Endodermal cell (in vitro differentiated cells): ENCODE measurements around the gene FEM1B. TPM values are rescaled to one million over a fixed set of nuclear protein-coding genes. Genes with fewer than 3 reads are reported as not detected.

Experiments used
- DNase-seq: peaks from one replicate; pipeline ENCODE4 v3.0.0-alpha.2; 2017
- H3K27ac ChIP-seq: 2 replicates; pipeline ENCODE4 v1.5.1; 2013; ENCODE audit warnings: mild to moderate bottlenecking, low read depth, low read length, moderate library complexity
- H3K27me3 ChIP-seq: 2 replicates; pipeline ENCODE4 v1.6.1; 2013; ENCODE audit warnings: mild to moderate bottlenecking, low read length, moderate library complexity; ENCODE audit not compliant: insufficient read depth, control insufficient read depth, poor library complexity, severe bottlenecking
- H3K36me3 ChIP-seq: 2 replicates; pipeline ENCODE4 v1.7.0; 2013; ENCODE audit warnings: mild to moderate bottlenecking, low read length, moderate library complexity; ENCODE audit not compliant: control insufficient read depth, insufficient read depth
- H3K4me1 ChIP-seq: one replicate; pipeline ENCODE4 v1.7.0; 2013; ENCODE audit warnings: low read length; ENCODE audit not compliant: control insufficient read depth, insufficient read depth
- H3K4me3 ChIP-seq: 2 replicates; pipeline ENCODE4 v1.5.1; 2013; ENCODE audit warnings: mild to moderate bottlenecking, low read length, moderate library complexity
- H3K9ac ChIP-seq: 2 replicates; pipeline ENCODE4 v1.6.1; 2013; ENCODE audit warnings: mild to moderate bottlenecking, low read length, moderate library complexity; ENCODE audit not compliant: poor library complexity, severe bottlenecking; ENCODE audit errors: extremely low read depth
- H3K9me3 ChIP-seq: 2 replicates; pipeline ENCODE4 v1.6.1; 2013; ENCODE audit warnings: mild to moderate bottlenecking, low read length, moderate library complexity; ENCODE audit not compliant: control insufficient read depth
- H3K27ac Mint-ChIP-seq: 2 replicates; pipeline ENCODE4 v1.8.0; 2020; ENCODE audit warnings: mixed read lengths
- H3K27me3 Mint-ChIP-seq: 2 replicates; pipeline ENCODE4 v1.8.0; 2021; ENCODE audit warnings: mild to moderate bottlenecking, mixed read lengths; ENCODE audit not compliant: insufficient read depth
- H3K36me3 Mint-ChIP-seq: 2 replicates; pipeline ENCODE4 v1.8.0; 2020; ENCODE audit warnings: low read depth, mixed read lengths
- H3K4me1 Mint-ChIP-seq: 2 replicates; pipeline ENCODE4 v1.8.0; 2020; ENCODE audit warnings: mixed read lengths
- H3K4me3 Mint-ChIP-seq: 2 replicates; pipeline ENCODE4 v1.8.0; 2020; ENCODE audit warnings: mild to moderate bottlenecking, moderate library complexity, mixed read lengths
- H3K9me3 Mint-ChIP-seq: 2 replicates; pipeline ENCODE4 v1.8.0; 2020; ENCODE audit warnings: mild to moderate bottlenecking, mixed read lengths
- WGBS, 2 experiments: methylation state at CpG; one replicate each; pipeline versions ENCODE4 v1.1.5 to v1.1.7; 2013; ENCODE audit warnings: missing lambda C conversion rate in 2 of 2, mixed read lengths in 1 of 2; ENCODE audit not compliant: insufficient coverage in 1 of 2, insufficient read length in 1 of 2; 5-methylcytosine and 5-hydroxymethylcytosine counted together
- total RNA-seq, 2 donors: library from RNA; stranded (reverse); fragmentation: NEBNext Ultra II Directional in 1 of 2; extraction: Animal tissue kit (Norgen Biotek cat#: 25700) in 1 of 2; gene quantifications; 2 replicates in 1 of 2; 3 replicates in 1 of 2; pipeline ENCODE4 v1.2.1, GENCODE V29; 2021
- TF ChIP-seq, protein P1 (sequence below): fragments of 200-600 bp; sonication (generic); conservative IDR thresholded peaks from 2 replicates; pipeline ENCODE4 v1.5.0; 2021; ENCODE audit warnings: antibody characterized with exemption, mild to moderate bottlenecking

The FEM1B gene
- total RNA-seq, 2 donors from 2014 or later: 65.4 to 67.9 TPM

DNA sequence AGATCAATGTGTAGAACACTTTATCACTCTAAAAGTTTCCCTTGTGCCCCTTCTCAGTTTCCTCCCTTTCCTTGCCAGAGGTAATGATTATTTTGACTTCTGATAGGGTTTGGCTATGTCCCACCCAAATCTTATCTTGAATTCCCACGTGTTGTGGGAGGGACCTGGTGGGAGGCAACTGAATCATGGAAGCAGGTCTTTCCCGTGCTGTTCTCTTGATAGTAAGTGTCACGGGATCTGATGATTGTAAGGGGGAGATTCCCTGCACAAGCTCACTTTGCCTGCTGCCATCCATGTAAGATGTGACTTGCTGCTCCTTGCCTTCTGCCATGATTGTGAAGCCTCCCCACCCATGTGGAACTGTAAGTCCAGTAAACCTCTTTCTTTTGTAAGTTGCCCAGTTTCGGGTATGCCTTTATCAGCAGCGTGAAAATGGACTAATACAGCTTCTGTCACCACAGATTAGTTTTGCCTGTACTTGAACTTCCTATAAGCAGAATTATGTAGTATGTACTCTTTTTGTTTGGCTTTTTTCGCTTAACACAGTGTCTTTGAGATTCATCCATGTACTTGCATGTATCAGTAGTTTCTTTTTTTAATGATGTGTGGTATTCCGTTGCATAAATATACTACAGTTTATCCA lies 7.2 kb downstream of the FEM1B start:
- H3K27ac Mint-ChIP-seq: no peak overlapping the region
- peaks cover 39% of the 10 kb centered on the region for H3K36me3 ChIP-seq
- H3K4me1 Mint-ChIP-seq: peaks cover 42% of the 10 kb centered on the region
- H3K27me3 ChIP-seq: no peaks in the 10 kb centered on the region
- H3K4me3 Mint-ChIP-seq: no peak overlapping the region
- peak overlapping the region; percentile 10 for H3K4me3 ChIP-seq
- H3K27me3 Mint-ChIP-seq: no peaks in the 10 kb centered on the region
- no peak overlapping the region for H3K9ac ChIP-seq
- H3K27ac ChIP-seq: no peak overlapping the region
- peaks cover 29% of the 10 kb centered on the region for H3K36me3 Mint-ChIP-seq
- peaks cover 15% of the 10 kb centered on the region for H3K9me3 ChIP-seq
- TF ChIP-seq, protein P1, sequence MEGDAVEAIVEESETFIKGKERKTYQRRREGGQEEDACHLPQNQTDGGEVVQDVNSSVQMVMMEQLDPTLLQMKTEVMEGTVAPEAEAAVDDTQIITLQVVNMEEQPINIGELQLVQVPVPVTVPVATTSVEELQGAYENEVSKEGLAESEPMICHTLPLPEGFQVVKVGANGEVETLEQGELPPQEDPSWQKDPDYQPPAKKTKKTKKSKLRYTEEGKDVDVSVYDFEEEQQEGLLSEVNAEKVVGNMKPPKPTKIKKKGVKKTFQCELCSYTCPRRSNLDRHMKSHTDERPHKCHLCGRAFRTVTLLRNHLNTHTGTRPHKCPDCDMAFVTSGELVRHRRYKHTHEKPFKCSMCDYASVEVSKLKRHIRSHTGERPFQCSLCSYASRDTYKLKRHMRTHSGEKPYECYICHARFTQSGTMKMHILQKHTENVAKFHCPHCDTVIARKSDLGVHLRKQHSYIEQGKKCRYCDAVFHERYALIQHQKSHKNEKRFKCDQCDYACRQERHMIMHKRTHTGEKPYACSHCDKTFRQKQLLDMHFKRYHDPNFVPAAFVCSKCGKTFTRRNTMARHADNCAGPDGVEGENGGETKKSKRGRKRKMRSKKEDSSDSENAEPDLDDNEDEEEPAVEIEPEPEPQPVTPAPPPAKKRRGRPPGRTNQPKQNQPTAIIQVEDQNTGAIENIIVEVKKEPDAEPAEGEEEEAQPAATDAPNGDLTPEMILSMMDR: no peak
- WGBS, 2 experiments: 94 to 100% methylated on average over 3 to 6 of the region's 7 CpGs
- peaks cover 7% of the 10 kb centered on the region for H3K9me3 Mint-ChIP-seq
- DNase-seq: no peak
- peaks cover 3% of the 10 kb centered on the region for H3K4me1 ChIP-seq

DNA sequence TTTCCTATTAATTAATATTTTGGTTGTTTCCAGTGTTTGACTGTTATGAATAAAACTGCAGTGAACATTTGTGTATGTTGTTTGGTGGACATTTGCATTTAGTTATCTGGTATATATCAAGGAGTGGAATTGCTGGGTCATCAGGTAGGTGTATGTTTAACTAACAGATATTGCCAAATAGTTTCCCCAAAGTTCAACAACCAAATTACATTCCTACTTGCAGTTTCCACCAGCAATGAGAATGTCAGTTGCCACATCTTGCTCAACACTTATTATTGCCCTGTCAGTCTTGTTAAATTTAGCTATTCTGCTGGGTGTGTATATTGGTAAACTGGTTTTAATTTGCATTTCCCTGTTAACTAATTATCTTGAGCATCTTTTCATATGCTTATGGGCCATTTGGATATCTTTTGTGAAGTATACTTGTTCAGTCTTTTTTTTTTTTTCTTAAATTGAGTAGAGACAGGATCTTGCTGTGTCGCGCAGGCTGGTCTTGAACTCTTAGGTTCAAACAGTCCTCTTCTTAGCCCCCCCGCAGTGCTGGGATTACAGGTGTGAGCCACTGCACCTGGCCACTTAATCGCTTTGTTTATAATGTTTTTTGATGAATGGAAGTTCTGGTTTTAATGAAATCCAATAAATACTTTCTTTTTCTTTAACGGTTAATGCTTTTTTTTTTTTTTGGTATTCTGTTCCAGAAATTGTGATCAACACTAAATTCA lies 7.9 kb downstream of the FEM1B start:
- no peak overlapping the region for H3K9ac ChIP-seq
- peaks cover 7% of the 10 kb centered on the region for H3K9me3 Mint-ChIP-seq
- TF ChIP-seq, protein P1: no peak
- H3K36me3 ChIP-seq: peaks cover 42% of the 10 kb centered on the region
- no peak overlapping the region for H3K27ac ChIP-seq
- H3K36me3 Mint-ChIP-seq: peaks cover 32% of the 10 kb centered on the region
- no peak overlapping the region for H3K27ac Mint-ChIP-seq
- DNase-seq: no peak
- no peaks in the 10 kb centered on the region for H3K27me3 Mint-ChIP-seq
- H3K4me3 Mint-ChIP-seq: no peak overlapping the region
- peaks cover 3% of the 10 kb centered on the region for H3K4me1 ChIP-seq
- 92 to 100% methylated on average over 1 to 4 of the region's 5 CpGs for whole genome bisulfite sequencing, 2 experiments
- peaks cover 15% of the 10 kb centered on the region for H3K9me3 ChIP-seq
- H3K4me3 ChIP-seq: peak overlapping the region; percentile 10
- H3K27me3 ChIP-seq: no peaks in the 10 kb centered on the region
- peaks cover 35% of the 10 kb centered on the region for H3K4me1 Mint-ChIP-seq

DNA sequence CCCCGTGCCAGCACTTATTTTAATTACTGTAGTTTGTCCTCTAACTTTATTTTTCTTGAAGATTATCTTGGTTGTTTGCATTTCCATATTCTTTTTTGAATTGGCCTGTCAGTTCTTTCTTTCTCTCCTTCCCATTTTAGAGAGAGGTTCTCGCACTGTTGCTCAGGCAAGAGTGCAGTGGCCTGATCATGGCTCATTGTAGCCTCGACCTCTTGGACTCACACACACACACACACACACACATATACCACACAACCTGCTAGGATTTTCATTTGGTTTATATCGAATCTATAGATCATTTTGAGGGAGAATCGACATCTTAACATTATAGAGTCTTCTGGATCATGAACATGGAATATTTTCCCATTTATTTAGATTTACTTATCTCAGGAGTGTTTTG lies 8.7 kb downstream of the FEM1B start:
- Mint-ChIP-seq H3K27me3 (no peaks in the 10 kb centered on the region), H3K36me3 (peaks cover 38% of the 10 kb centered on the region), H3K4me3 (no peak overlapping the region), H3K27ac (no peak overlapping the region), H3K9me3 (peaks cover 7% of the 10 kb centered on the region), H3K4me1 (peaks cover 28% of the 10 kb centered on the region)
- no peak overlapping the region for H3K9ac ChIP-seq
- peaks cover 50% of the 10 kb centered on the region for H3K36me3 ChIP-seq
- no peak overlapping the region for H3K4me3 ChIP-seq
- WGBS, 2 experiments: 97 to 100% methylated on average over 1 to 4 of the region's 5 CpGs
- DNase-seq: no peak
- H3K4me1 ChIP-seq: peaks cover 3% of the 10 kb centered on the region
- H3K27me3 ChIP-seq: no peaks in the 10 kb centered on the region
- peaks cover 15% of the 10 kb centered on the region for H3K9me3 ChIP-seq
- TF ChIP-seq, protein P1: no peak
- H3K27ac ChIP-seq: no peak overlapping the region
